ENCODE results near the gene NUP210.

The NUP210 gene

DNA sequence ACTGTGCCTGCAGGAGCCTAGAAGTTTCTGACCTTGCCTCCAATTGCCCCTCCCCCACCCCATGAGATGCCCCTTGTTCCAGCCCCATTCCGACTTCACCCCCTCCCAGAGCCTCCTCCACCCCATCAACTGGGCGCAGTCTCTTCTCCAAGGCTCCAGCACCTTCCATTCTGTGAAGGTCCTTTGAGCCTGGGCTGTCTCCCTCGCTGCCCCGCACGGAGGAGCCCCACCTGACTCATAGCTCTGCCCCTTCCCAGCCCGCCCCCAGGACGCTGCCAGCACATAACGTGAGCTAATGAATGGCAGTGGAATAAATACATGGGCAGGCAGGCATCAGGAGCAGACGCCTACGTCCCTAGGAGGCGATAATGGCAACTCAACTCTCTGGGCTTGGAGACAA, 113.1 kb downstream of the NUP210 start:
- Histone ChIP-seq H3K27me3 (ENCODE audit: control insufficient read depth, insufficient read depth, low read length) (no peaks in the 10 kb centered on the region), H3K4me3 (ENCODE audit: low read length) (no peak overlapping the region), H3K9me3 (replicated peaks; ENCODE audit: low read length) (no peaks in the 10 kb centered on the region), H3K9ac (ENCODE audit: low read depth, low read length) (no peak overlapping the region), H3K36me3 (ENCODE audit: insufficient read depth, low read length) (no peaks in the 10 kb centered on the region), H3K4me2 (ENCODE audit: low read length) (no peak overlapping the region), H3K4me1 (ENCODE audit: control insufficient read depth, insufficient read depth, low read length) (no peaks in the 10 kb centered on the region)

DNA sequence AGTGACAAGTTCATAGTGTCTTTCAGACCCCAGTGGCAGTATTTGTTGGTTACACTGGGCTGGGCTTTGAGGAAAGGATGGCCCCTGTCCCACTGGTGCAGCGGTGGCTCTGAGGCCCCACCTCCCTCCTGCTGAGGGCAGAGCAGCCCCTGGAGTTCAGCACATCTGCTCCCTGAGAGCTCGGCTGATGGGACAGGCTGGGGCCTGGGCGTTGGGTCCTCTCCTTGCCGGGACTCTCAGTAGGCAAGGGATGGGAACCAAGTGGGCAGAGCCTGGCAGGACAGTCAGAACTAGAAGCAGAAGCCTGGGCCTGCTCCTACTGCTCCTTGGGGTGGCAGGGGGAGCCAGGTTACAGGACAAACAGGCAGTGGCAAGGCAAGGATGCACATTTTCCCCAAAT, 114.5 kb downstream of the NUP210 start:
- Histone ChIP-seq H3K9ac (ENCODE audit: low read depth, low read length) (no peak overlapping the region), H3K9me3 (replicated peaks; ENCODE audit: low read length) (no peaks in the 10 kb centered on the region), H3K27me3 (ENCODE audit: control insufficient read depth, insufficient read depth, low read length) (no peaks in the 10 kb centered on the region), H3K36me3 (ENCODE audit: insufficient read depth, low read length) (no peaks in the 10 kb centered on the region), H3K4me1 (ENCODE audit: control insufficient read depth, insufficient read depth, low read length) (no peaks in the 10 kb centered on the region), H3K4me2 (ENCODE audit: low read length) (no peak overlapping the region), H3K4me3 (ENCODE audit: low read length) (no peak overlapping the region)

DNA sequence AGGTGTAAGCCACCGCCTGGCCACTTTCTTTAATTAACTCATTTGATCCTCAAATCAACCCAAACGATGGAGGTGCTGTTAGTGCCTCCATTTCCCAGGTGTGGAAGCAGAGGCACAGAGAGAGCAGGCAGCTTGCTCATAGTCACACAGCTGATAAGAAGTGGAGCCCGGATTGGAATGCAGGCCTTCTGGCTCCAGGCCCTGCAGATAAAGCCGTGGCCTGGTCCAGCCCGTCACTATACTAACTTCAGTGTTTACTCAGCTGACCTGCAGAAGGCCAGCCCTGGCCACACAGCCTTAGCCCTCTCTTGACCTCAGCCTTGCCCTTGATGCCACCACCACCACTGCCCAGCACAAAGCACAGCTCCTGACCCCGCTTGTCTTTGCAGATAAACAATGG, 116.7 kb downstream of the NUP210 start:
- Histone ChIP-seq H3K9me3 (replicated peaks; ENCODE audit: low read length) (no peaks in the 10 kb centered on the region), H3K4me1 (ENCODE audit: control insufficient read depth, insufficient read depth, low read length) (no peaks in the 10 kb centered on the region), H3K27me3 (ENCODE audit: control insufficient read depth, insufficient read depth, low read length) (no peaks in the 10 kb centered on the region), H3K36me3 (ENCODE audit: insufficient read depth, low read length) (no peaks in the 10 kb centered on the region), H3K4me2 (ENCODE audit: low read length) (no peak overlapping the region), H3K9ac (ENCODE audit: low read depth, low read length) (no peak overlapping the region), H3K4me3 (ENCODE audit: low read length) (no peak overlapping the region)

DNA sequence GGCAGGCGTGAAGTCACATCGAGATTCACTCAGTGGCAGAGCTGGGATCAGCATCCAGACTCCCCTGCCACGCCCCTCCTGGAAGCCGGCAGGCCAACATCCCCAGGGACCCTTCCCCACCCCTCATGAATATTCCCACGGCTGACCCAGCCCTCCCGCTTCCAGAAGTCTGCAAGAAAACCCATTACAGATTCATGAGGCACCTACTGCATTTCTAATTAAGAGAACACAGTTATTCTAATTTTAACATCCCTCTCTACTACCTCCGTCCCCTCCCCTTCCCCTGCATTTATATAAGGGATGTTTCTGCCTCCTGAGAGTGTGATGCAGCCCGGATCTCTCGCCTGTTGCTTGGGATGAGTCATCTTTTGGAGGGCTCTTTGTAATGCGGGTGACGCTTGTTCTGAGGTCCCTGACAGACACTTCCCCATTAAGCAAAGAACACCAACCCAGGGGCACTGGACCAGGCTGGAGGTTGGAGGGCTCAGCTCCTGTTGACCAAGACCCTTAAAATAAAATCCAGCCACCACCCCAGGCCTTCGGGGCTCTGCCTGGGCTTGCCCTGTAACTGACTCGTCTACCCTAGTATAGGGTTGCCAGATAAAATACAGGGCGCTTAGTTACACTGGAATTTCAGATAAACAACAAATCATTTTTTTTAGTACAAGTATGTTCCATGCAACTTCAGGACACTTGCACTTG, 118.7 kb downstream of the NUP210 start:
- H3K4me3 ChIP-seq (ENCODE audit: low read length), result no peak overlapping the region
- no peaks in the 10 kb centered on the region for H3K36me3 ChIP-seq (ENCODE audit: insufficient read depth, low read length)
- H3K4me1 ChIP-seq (ENCODE audit: control insufficient read depth, insufficient read depth, low read length), result no peaks in the 10 kb centered on the region
- no peaks in the 10 kb centered on the region for H3K9me3 ChIP-seq (replicated peaks; ENCODE audit: low read length)
- no peaks in the 10 kb centered on the region for H3K27me3 ChIP-seq (ENCODE audit: control insufficient read depth, insufficient read depth, low read length)
- no peak overlapping the region for H3K4me2 ChIP-seq (ENCODE audit: low read length)
- no peak overlapping the region for H3K9ac ChIP-seq (ENCODE audit: low read depth, low read length)

DNA sequence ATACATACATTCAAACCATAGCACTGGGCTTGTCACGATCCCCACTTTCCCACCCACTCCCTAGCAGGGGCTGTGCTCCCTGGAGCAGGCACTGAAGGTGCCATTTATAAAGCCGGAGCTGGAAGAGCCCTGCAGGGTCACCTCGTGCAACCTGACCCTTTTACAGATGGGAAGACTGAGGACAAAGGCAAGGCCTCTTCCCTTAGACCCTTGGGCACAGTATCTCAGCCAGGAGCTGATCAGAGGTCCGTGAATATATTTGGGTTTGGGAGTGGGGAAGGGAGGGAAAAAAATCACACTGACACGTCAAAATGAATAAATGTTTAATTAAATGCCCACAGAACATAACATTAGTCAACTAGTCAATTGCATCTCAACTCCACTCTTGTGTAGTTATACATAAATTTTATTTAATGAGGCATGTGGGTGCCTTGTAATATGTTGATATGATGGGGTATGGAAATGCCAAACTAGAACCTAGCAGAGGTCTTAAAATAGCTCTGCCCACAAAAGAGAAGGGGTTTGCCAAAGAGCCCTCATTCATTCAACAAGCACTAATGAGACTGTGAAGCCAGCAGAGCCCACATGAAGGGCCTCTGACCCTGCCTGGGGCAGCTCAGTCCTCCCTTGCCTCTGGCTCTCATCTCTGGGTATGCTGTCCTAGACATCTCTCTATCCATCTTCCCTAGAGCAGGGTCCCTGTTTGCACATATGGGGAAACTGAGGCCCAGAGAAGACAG, 119.4 kb downstream of the NUP210 start:
- Histone ChIP-seq H3K36me3 (ENCODE audit: insufficient read depth, low read length) (no peaks in the 10 kb centered on the region), H3K4me3 (ENCODE audit: low read length) (no peak overlapping the region), H3K9me3 (replicated peaks; ENCODE audit: low read length) (no peaks in the 10 kb centered on the region), H3K27me3 (ENCODE audit: control insufficient read depth, insufficient read depth, low read length) (no peaks in the 10 kb centered on the region), H3K9ac (ENCODE audit: low read depth, low read length) (no peak overlapping the region), H3K4me1 (ENCODE audit: control insufficient read depth, insufficient read depth, low read length) (no peaks in the 10 kb centered on the region), H3K4me2 (ENCODE audit: low read length) (no peak overlapping the region)

DNA sequence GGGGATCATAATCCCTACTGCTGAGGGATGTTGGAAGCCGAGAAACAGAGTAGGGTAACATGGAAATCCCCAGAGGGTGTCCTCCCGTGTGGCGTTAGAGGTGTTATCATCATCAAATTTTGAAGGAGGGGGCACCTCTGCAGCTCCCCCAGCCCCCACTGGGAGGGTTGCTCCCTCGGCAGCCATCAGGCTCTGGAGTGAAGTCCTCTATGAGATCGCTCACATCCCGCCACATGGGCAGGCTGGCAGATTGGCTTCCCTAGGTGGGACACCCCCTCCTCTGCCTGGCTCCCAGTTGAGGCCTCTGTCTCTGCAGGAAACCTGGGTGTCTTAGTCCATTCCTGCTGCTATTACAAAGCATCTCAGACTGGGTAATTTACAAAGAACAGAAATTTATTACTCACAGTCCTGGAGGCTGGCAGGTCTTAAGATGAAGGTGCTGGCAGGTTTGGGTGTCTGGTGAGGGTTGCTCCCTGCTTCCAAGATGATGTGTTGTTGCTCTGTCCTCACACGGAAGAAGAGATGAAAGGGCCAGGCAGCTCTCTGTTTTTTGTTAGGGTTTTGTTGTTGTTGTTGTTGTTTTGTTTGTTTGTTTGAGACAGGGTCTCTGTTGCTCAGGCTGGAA, 120.5 kb downstream of the NUP210 start:
- H3K4me1 ChIP-seq (ENCODE audit: control insufficient read depth, insufficient read depth, low read length), result no peaks in the 10 kb centered on the region
- H3K36me3 ChIP-seq (ENCODE audit: insufficient read depth, low read length), result no peaks in the 10 kb centered on the region
- no peak overlapping the region for H3K4me3 ChIP-seq (ENCODE audit: low read length)
- no peaks in the 10 kb centered on the region for H3K27me3 ChIP-seq (ENCODE audit: control insufficient read depth, insufficient read depth, low read length)
- no peaks in the 10 kb centered on the region for H3K9me3 ChIP-seq (replicated peaks; ENCODE audit: low read length)
- no peak overlapping the region for H3K4me2 ChIP-seq (ENCODE audit: low read length)
- H3K9ac ChIP-seq (ENCODE audit: low read depth, low read length), result no peak overlapping the region

DNA sequence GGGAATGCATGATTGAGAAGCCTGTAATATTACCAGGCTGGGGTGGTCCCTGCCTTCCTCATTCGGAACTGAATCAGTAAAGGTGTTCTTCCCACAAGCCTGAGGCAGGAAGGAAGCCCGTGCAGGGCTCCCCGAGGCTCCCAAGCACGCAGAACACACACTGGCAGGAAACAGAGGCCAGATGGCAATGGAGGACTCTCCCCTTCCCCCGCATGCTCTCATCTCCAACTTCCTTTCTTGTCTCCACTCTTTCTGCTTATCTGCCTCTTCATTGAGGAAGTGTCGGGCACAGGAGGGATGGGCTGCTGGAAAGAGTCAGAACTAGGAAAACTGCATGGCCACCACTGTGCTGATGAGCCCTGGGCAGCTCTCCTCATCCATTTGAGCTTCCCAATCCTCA, 123.5 kb downstream of the NUP210 start:
- Histone ChIP-seq H3K4me2 (ENCODE audit: low read length) (no peak overlapping the region), H3K4me3 (ENCODE audit: low read length) (no peak overlapping the region), H3K9ac (ENCODE audit: low read depth, low read length) (no peak overlapping the region)

DNA sequence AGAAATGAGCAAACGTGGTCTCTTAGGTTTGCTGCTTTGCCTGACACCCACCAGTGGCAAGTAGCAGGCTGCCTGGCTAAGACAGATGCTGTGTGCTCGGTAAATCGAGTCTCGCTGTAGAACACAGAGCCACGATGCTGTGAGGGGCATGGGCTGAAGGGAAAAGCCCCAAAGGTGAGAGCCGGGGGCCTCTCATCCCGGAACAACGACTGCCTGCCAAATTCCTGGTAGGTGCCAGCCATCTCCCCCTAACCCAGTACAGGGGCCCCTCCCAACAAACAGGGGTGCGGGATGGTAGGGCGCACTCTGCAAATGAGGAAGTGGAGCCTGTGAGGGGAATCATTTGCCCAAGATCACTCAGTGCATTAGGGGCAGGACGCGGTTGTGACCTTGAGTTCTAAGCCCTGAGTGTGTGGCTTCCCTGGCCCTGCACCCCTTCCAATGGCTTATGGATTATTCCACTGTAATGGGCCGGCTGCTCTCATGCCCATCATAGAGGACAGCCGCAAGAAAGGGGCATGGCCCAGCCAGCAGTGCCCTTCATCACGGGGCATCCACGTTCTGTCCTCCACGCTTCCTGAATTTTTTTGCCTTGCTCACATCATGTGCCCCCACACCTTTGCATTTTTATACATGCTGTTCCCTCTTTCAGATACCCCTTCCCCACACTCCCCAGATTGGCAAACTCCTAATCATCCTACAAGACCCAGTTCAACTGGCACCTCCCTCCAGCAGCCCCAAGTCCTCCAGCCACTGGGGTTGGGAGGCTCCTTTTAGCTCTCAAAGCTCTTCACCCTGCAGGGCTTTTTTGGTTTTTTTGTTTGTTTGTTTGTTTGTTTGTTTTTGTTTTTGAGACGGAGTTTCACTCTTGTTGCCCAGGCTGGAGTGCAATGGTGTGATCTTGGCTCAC, 125.4 kb downstream of the NUP210 start:
- H3K4me1 ChIP-seq (ENCODE audit: control insufficient read depth, insufficient read depth, low read length), result no peaks in the 10 kb centered on the region
- H3K36me3 ChIP-seq (ENCODE audit: insufficient read depth, low read length), result no peaks in the 10 kb centered on the region
- no peak overlapping the region for H3K4me3 ChIP-seq (ENCODE audit: low read length)
- H3K9me3 ChIP-seq (replicated peaks; ENCODE audit: low read length), result no peaks in the 10 kb centered on the region
- peaks cover 4% of the 10 kb centered on the region for H3K27me3 ChIP-seq (ENCODE audit: control insufficient read depth, insufficient read depth, low read length)
- H3K9ac ChIP-seq (ENCODE audit: low read depth, low read length), result no peak overlapping the region
- H3K4me2 ChIP-seq (ENCODE audit: low read length), result no peak overlapping the region

More for the DNA sequence above, 123.5 kb downstream of the NUP210 start:
- no peaks in the 10 kb centered on the region for H3K9me3 ChIP-seq (replicated peaks; ENCODE audit: low read length)
- H3K36me3 ChIP-seq (ENCODE audit: insufficient read depth, low read length), result no peaks in the 10 kb centered on the region
- H3K4me1 ChIP-seq (ENCODE audit: control insufficient read depth, insufficient read depth, low read length), result no peaks in the 10 kb centered on the region
- no peaks in the 10 kb centered on the region for H3K27me3 ChIP-seq (ENCODE audit: control insufficient read depth, insufficient read depth, low read length)

DNA sequence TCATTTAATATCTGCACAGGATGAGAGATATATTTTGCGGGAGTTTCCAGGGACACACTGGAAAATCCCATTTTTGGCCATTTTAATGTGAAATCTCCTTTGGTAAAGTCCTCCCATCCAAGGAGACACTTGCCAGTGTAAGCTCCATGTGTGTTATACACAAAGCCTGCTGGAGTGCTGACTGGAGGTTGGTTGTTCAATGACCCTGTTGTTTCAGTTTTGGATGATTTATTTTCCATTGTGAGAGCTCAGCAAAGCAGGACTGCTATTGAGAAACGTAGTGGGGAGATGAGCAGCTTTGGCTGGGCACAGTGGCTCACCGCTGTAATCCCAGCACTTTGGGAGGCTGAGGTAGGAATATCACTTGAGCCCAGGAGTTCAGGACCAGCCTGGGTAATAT, 127.7 kb downstream of the NUP210 start:
- Histone ChIP-seq H3K4me1 (ENCODE audit: control insufficient read depth, insufficient read depth, low read length) (no peaks in the 10 kb centered on the region), H3K27me3 (ENCODE audit: control insufficient read depth, insufficient read depth, low read length) (peaks cover 4% of the 10 kb centered on the region), H3K36me3 (ENCODE audit: insufficient read depth, low read length) (no peaks in the 10 kb centered on the region), H3K9me3 (replicated peaks; ENCODE audit: low read length) (no peaks in the 10 kb centered on the region), H3K4me2 (ENCODE audit: low read length) (no peak overlapping the region), H3K9ac (ENCODE audit: low read depth, low read length) (no peak overlapping the region), H3K4me3 (ENCODE audit: low read length) (no peak overlapping the region)

DNA sequence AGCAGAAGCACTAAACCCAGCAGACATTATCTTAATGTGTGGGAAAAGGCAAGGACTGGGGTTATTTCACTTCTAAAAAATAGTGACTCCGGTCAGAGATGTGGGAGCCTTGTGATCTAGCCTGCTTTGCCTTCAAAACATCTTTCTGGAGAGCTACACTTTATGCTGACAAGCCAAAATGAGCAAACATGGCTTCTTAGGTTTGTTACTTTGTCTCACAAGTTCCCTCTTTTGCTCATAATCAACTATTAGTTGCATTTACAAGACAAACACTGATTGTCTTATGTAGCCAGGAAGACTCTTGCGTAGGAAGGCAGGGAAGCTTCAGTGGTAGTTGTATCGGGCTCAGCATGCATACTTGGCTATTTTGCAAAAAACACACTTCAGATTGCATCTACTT, 129.2 kb downstream of the NUP210 start:
- H3K9me3 ChIP-seq (replicated peaks; ENCODE audit: low read length), result no peaks in the 10 kb centered on the region
- H3K9ac ChIP-seq (ENCODE audit: low read depth, low read length), result no peak overlapping the region
- no peaks in the 10 kb centered on the region for H3K36me3 ChIP-seq (ENCODE audit: insufficient read depth, low read length)
- peaks cover 4% of the 10 kb centered on the region for H3K27me3 ChIP-seq (ENCODE audit: control insufficient read depth, insufficient read depth, low read length)
- no peak overlapping the region for H3K4me3 ChIP-seq (ENCODE audit: low read length)
- no peak overlapping the region for H3K4me2 ChIP-seq (ENCODE audit: low read length)
- no peaks in the 10 kb centered on the region for H3K4me1 ChIP-seq (ENCODE audit: control insufficient read depth, insufficient read depth, low read length)

DNA sequence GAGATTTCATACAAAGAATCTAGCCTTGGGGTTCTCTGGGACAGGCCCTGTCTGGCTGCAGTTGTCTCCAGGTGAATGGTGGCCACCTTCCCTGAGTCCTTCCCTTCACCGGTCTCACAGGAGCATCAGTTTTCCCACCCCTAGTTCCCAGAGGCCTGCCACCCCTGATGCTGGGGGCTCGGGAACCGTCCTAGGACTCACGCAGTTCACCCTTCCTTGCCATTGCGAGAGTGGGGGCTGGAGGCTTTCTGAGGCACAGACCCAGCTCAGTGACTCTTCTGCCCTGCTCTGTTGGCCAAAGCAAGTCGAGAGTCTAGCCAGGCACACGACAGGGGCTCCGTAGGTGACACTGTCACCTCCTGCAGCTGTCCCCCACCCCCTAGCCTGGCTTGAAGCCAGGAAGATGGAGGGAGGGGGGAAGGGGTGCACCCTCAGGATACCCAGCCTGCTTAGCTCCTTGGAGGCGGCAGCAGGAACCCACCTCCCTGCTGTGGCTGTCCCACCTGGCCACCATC, 130.3 kb downstream of the NUP210 start:
- Histone ChIP-seq H3K36me3 (ENCODE audit: insufficient read depth, low read length) (no peaks in the 10 kb centered on the region), H3K9ac (ENCODE audit: low read depth, low read length) (no peak overlapping the region), H3K4me1 (ENCODE audit: control insufficient read depth, insufficient read depth, low read length) (no peaks in the 10 kb centered on the region), H3K4me3 (ENCODE audit: low read length) (no peak overlapping the region), H3K9me3 (replicated peaks; ENCODE audit: low read length) (no peaks in the 10 kb centered on the region), H3K4me2 (ENCODE audit: low read length) (no peak overlapping the region), H3K27me3 (ENCODE audit: control insufficient read depth, insufficient read depth, low read length) (peaks cover 4% of the 10 kb centered on the region)
